ENCODE measurements around the gene METTL26. TPM values are rescaled to one million over a fixed set of nuclear protein-coding genes. Genes with fewer than 3 reads are reported as not detected.
A peak's percentile ranks its signal among the peaks of the same experiment; 100 is the strongest.

METTL26 gene
- total RNA-seq, 2 experiments from 2014 or later, result 119 to 133 TPM

DNA sequence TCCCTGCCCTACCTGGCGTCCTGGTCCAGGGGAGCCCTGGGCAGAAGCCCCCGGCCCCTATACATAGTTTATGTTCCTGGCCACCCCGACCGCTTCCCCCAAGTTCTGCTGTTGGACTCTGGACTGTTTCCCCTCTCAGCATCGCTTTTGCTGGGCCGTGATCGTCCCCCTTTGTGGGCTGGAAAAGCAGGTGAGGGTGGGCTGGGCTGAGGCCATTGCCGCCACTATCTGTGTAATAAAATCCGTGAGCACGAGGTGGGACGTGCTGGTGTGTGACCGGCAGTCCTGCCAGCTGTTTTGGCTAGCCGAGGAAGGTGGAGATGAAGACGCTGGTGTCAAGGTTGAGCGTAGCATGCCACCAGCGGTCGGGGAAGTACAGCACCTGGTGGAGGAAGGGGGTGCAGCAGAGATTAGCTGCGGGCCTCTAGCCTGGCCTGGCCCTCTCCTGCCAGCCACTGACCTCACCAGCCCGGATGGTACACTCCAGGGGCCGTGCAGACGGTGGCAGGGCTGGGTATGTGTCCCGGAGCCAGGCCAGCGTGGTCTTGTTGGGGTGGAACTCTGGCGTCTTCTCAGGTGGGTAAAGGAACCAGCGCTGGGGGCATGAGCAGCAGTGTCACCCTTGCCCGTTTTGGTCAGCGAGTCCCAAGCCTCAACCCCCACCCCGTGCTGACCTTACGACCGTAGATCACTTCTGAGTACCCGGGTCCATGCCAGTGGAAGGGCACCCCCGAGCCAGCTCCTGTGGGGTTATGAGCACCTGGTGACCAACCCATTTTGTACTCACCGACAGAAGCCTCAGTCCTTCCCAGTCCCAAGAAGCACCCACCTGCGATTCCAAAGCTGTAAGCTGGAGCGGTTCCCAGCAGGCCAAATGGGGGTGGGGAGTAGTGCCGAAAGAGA lies 46.6 kb upstream of the METTL26 start:
- ATAC-seq (no peak), DNase-seq (no peak)
- H3K36me3 Mint-ChIP-seq (ENCODE audit: low read depth), result peaks cover 26% of the 10 kb centered on the region
- no peaks in the 10 kb centered on the region for H3K9me3 Mint-ChIP-seq
- ChIA-PET POLR2A (interaction anchor here (0.6 to 1.7 kb wide), 5 partner anchors 13 to 45 kb away, joined by 4 to 8 read pairs (median 4); partner anchors contain the start of gene RHOT2), CTCF (interaction anchor here (1.5 to 1.7 kb wide), 2 partner anchors 29 to 35 kb away, joined by 6 to 7 read pairs; no protein-coding TSS in a partner anchor)
- TF ChIP-seq CTCF (IDR thresholded peaks at IDR 0.05), result no peak
- peak overlapping the region; percentile 83 for H3K4me3 Mint-ChIP-seq
- intact Hi-C loops (cut with micrococcal nuclease), result no loop called here
- peaks cover 47% of the 10 kb centered on the region for H3K4me1 Mint-ChIP-seq (ENCODE audit: low read depth)
- peak overlapping the region; percentile 68 for H3K27ac Mint-ChIP-seq
- H3K27me3 Mint-ChIP-seq, result no peaks in the 10 kb centered on the region

GRCh38 chr16:681746-682427 lies 45.8 kb upstream of the METTL26 start:
- intact Hi-C loops (cut with micrococcal nuclease), result no loop called here
- Mint-ChIP-seq H3K9me3 (no peaks in the 10 kb centered on the region), H3K4me1 (ENCODE audit: low read depth) (peaks cover 47% of the 10 kb centered on the region), H3K27me3 (no peaks in the 10 kb centered on the region), H3K36me3 (ENCODE audit: low read depth) (peaks cover 26% of the 10 kb centered on the region), H3K27ac (peak overlapping the region; percentile 38), H3K4me3 (peak overlapping the region; percentile 83)
- POLR2A ChIA-PET, result interaction anchor here (0.6 to 2.7 kb wide), 9 partner anchors 8 to 46 kb away, joined by 3 to 11 read pairs (median 4); partner anchors contain the start of genes METTL26, RHOT2 and WDR90
- ATAC-seq, result no peak
- DNase-seq, result no peak
- CTCF ChIA-PET, result interaction anchor here (1.0 to 1.7 kb wide), 4 partner anchors 14 to 104 kb away, joined by 3 to 7 read pairs (median 6); partner anchors contain the start of gene RHOT2
- no peak for TF ChIP-seq CTCF (IDR thresholded peaks at IDR 0.05)

GRCh38 chr16:680967-681745 lies 45.1 kb upstream of the METTL26 start:
- peak overlapping the region; percentile 83 for H3K4me3 Mint-ChIP-seq
- peaks cover 23% of the 10 kb centered on the region for H3K36me3 Mint-ChIP-seq (ENCODE audit: low read depth)
- H3K9me3 Mint-ChIP-seq, result no peaks in the 10 kb centered on the region
- intact Hi-C loops (cut with micrococcal nuclease), result no loop called here
- H3K27me3 Mint-ChIP-seq, result peaks cover 3% of the 10 kb centered on the region
- H3K27ac Mint-ChIP-seq, result peak overlapping the region; percentile 34
- TF ChIP-seq CTCF (IDR thresholded peaks at IDR 0.05), result no peak
- ChIA-PET POLR2A (interaction anchor here (0.6 to 2.7 kb wide), 13 partner anchors 8 to 624 kb away, joined by 3 to 16 read pairs (median 4); partner anchors contain the start of genes METTL26, RHOT2, WDR24 and WDR90), CTCF (interaction anchor here (1.0 to 1.7 kb wide), 5 partner anchors 13 to 105 kb away, joined by 3 to 7 read pairs (median 5); partner anchors contain the start of gene RHOT2)
- H3K4me1 Mint-ChIP-seq (ENCODE audit: low read depth), result peaks cover 45% of the 10 kb centered on the region
- DNase-seq (no peak), ATAC-seq (no peak)

- H3K9me3 Mint-ChIP-seq, result no peaks in the 10 kb centered on the region
- peak overlapping the region; percentile 83 for H3K4me3 Mint-ChIP-seq
- peaks cover 20% of the 10 kb centered on the region for H3K36me3 Mint-ChIP-seq (ENCODE audit: low read depth)
- no peak for TF ChIP-seq CTCF (IDR thresholded peaks at IDR 0.05)
- DNase-seq, result no peak
- no peak overlapping the region for H3K27ac Mint-ChIP-seq
- peaks cover 40% of the 10 kb centered on the region for H3K4me1 Mint-ChIP-seq (ENCODE audit: low read depth)
- peaks cover 3% of the 10 kb centered on the region for H3K27me3 Mint-ChIP-seq
- ChIA-PET CTCF (interaction anchor here (1.0 to 1.7 kb wide), 4 partner anchors 13 to 105 kb away, joined by 3 to 6 read pairs (median 4); partner anchors contain the start of gene RHOT2), POLR2A (interaction anchor here (0.6 to 2.7 kb wide), 9 partner anchors 9 to 625 kb away, joined by 3 to 16 read pairs (median 5); partner anchors contain the start of genes METTL26, RHOT2, WDR24 and WDR90)
- no peak for ATAC-seq
- intact Hi-C loops (cut with micrococcal nuclease), result no loop called here
Observed at GRCh38 chr16:680625-680945, 44.5 kb upstream of the METTL26 start.
